ENCODE measurements around the gene SBNO2.

DNA sequence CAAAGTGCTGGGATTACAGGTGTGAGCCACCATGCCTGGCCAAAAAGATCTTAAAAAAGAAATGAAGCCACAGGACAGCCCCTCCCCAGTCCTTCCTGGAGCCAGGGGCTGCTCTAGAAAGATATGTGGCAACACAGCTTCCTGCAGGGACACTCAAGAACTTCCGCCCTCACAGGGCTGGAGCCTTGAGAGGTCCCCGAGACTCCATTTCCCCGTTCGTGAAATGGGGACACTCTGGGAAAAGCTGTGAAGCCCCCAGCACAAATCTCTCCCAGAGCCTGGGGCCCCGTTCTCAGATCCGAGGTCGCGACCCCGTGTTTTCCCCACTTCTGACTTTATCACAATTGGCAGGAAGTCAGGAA lies 72.8 kb downstream of the SBNO2 start:
- TF ChIP-seq GLIS3 (CRISPR knock-in tag; IDR thresholded peaks at IDR 0.05) (no peak), BACH2 (CRISPR knock-in tag; IDR thresholded peaks at IDR 0.05; ENCODE audit: borderline replicate concordance) (no peak), SNAI2 (CRISPR knock-in tag; IDR thresholded peaks at IDR 0.05) (no peak), ZC3H10 (CRISPR knock-in tag; IDR thresholded peaks at IDR 0.05) (no peak), TSHZ2 (CRISPR knock-in tag; IDR thresholded peaks at IDR 0.05) (no peak)
